EH (cell line): ENCODE data around the gene GPR4.

ENCODE experiments used
- DNase-seq: peaks from one replicate; pipeline ENCODE4 v3.0.0-alpha.2; 2015; ENCODE audit warnings: low read depth

GPR4 gene

DNA sequence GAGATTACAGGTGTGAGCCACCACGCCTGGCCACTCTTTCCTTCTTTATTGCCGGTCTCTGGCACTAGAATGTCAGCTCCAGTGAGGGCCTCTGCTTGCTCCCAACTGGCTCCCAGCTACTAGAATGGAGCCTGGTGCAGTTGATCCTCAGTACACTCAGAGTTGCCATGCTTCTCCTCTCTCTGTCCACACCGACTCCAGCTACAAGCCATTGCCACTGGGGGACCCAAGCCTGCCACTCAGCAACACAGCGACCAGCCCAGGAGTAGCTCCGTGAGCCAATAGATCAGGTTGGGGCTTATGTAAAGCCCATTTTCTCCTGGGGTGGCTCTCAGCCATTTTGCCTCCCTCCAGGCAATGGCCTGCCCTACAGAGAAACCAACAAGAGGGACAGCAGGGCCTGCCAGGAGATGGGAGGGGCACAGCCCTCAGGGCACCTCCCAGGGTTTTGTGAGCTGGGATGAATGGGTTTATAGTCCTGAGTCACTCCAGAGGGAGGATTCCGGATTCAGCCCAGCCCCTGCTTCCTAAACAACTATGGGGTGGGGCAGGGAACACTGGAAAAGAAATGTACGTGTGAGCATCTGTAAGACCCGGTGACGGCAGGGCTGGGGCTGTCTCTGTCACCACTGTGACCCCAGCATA lies 53.9 kb downstream of the GPR4 start:
- peak; percentile 91 for DNase-seq

DNA sequence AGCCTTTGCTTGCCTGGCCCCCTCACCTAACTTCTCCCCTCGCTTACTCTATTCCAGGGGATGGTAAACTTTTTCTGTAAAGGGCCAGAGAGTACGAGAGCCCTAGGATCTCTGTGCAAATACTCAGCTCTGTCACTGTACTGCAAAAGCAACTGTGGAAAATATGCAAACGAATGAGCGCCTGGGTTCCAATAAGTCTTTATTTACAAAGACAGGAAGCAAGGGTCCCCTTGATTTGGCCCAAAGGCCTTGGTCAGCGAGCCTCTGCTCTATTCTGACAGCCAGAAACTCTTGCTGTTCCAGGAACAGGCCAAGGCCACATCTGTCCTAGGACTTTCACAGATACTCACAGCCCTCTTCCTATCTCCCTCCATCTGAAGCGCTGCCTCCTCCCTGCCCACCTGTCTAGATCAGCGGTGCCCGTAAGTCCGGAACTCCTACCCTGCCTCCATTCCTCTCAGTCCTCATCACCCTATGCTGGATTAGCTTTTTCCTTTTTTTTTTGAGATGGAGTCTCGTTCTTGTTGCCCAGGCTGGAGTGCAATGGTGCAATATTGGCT lies 54.7 kb downstream of the GPR4 start:
- no peak for DNase-seq

- DNase-seq = no peak
Measured at GRCh38 chr19:45542234-45542668, 59.8 kb downstream of the GPR4 start.
